OCI-LY3 (cell line): ENCODE results near the gene COBL.

Source experiments
- H2AFZ ChIP-seq: fragments of 200-600, 300-600 bp; shearing (Covaris generic); 2 replicates; pipeline ENCODE4 v1.6.0; 2014; ENCODE audit warnings: antibody characterized with exemption, low read depth, low read length
- H3K27ac ChIP-seq: fragments of 200-600, 300-600 bp; sonication (generic); 2 replicates; pipeline ENCODE4 v1.5.1; 2014; ENCODE audit warnings: mild to moderate bottlenecking, low read length, moderate library complexity, mixed read lengths
- H3K27me3 ChIP-seq: fragments of 200-600, 300-600 bp; sonication (generic); 2 replicates; pipeline ENCODE4 v1.6.1; 2014; ENCODE audit warnings: low read depth, low read length, mixed read lengths
- H3K36me3 ChIP-seq: fragments of 200-600, 300-600 bp; sonication (generic); replicated peaks from 2 replicates; pipeline ENCODE3; 2014; ENCODE audit warnings: low read depth, low read length, mixed read lengths
- H3K4me1 ChIP-seq: fragments of 300-600, 200-600 bp; sonication (generic); 2 replicates; pipeline ENCODE4 v1.6.1; 2014; ENCODE audit warnings: low read length, mixed read lengths
- H3K4me2 ChIP-seq: fragments of 200-600, 300-600 bp; sonication (generic); 2 replicates; pipeline ENCODE4 v1.6.1; 2014; ENCODE audit warnings: low read length, mixed read lengths
- H3K4me3 ChIP-seq: fragments of 300-600, 200-600 bp; sonication (generic); 2 replicates; pipeline ENCODE4 v1.5.1; 2014; ENCODE audit warnings: antibody characterized with exemption, mild to moderate bottlenecking, low read length, moderate library complexity
- H3K79me2 ChIP-seq: fragments of 300-600, 200-600 bp; shearing (Covaris generic); 2 replicates; pipeline ENCODE4 v1.6.1; 2014; ENCODE audit warnings: mild to moderate bottlenecking, low read length, mixed read lengths
- H3K9ac ChIP-seq: fragments of 300-600, 200-600 bp; shearing (Covaris generic); 2 replicates; pipeline ENCODE4 v1.6.0; 2014; ENCODE audit warnings: mild to moderate bottlenecking, low read length, moderate library complexity
- H3K9me3 ChIP-seq: fragments of 200-600, 300-600 bp; shearing (Covaris generic); 2 replicates; pipeline ENCODE4 v1.6.1; 2014; ENCODE audit warnings: low read length, mixed read lengths; ENCODE audit not compliant: insufficient read depth
- H4K20me1 ChIP-seq: fragments of 200-600, 300-600 bp; sonication (generic); 2 replicates; pipeline ENCODE4 v1.6.1; 2016; ENCODE audit warnings: low read length, mixed read lengths; ENCODE audit not compliant: insufficient read depth
- CTCF ChIP-seq: fragments of 200-600, 300-600 bp; sonication (generic); IDR thresholded peaks from 2 replicates; pipeline ENCODE4 v1.5.1; 2014; ENCODE audit warnings: antibody characterized with exemption, low read length, low read depth
- EZH2phosphoT487 ChIP-seq: fragments of 200-600 bp; shearing (Covaris generic); IDR thresholded peaks from 2 replicates; pipeline ENCODE4 v1.6.1; 2018; ENCODE audit warnings: antibody characterized with exemption, mixed run types, low read depth

Gene COBL

DNA sequence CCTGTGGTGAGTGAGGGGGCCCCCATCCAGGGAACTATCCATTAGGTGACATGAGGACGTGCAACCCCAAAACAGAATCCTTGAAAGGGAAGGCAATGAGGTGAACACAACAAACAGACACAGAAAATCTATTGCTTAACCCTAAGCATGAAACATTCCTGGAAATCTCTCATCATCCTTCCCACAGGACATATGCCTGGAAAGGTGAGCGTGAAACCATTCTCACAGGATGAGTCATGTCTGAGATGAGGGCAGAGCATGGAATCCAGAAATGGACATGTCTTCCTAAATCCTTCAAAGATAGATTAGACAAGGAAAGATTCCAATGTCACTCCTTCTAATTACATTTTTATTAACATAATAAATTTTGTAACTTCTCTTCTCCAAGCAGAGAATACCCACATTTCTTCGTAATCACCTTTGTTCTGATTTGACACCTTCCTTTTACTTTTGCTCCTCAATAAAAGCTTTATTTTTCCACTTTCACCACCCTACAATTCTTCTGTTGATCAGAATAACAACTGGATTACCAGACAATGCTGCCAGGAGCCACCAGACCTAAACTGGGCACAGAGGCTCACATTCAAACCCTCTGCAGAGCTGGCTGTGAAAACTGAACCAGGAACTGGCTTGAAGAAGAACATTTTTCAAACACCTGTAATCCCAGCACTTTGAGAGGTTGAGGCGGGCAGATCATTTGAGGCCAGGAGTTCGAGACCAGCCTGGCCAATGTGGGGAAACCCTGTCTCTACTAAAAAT is 67.2 kb downstream of the COBL start:
- Histone ChIP-seq H3K9me3 (no peaks in the 10 kb centered on the region), H3K27ac (no peak overlapping the region), H4K20me1 (no peaks in the 10 kb centered on the region), H3K27me3 (peaks cover 4% of the 10 kb centered on the region; the same call in 1 of the 2 replicates), H3K79me2 (no peaks in the 10 kb centered on the region), H3K4me2 (no peak overlapping the region), H3K4me1 (no peaks in the 10 kb centered on the region), H2AFZ (no peak overlapping the region), H3K36me3 (no peaks in the 10 kb centered on the region), H3K4me3 (no peak overlapping the region), H3K9ac (no peak overlapping the region)
- TF ChIP-seq CTCF (no peak), EZH2phosphoT487 (no peak)

DNA sequence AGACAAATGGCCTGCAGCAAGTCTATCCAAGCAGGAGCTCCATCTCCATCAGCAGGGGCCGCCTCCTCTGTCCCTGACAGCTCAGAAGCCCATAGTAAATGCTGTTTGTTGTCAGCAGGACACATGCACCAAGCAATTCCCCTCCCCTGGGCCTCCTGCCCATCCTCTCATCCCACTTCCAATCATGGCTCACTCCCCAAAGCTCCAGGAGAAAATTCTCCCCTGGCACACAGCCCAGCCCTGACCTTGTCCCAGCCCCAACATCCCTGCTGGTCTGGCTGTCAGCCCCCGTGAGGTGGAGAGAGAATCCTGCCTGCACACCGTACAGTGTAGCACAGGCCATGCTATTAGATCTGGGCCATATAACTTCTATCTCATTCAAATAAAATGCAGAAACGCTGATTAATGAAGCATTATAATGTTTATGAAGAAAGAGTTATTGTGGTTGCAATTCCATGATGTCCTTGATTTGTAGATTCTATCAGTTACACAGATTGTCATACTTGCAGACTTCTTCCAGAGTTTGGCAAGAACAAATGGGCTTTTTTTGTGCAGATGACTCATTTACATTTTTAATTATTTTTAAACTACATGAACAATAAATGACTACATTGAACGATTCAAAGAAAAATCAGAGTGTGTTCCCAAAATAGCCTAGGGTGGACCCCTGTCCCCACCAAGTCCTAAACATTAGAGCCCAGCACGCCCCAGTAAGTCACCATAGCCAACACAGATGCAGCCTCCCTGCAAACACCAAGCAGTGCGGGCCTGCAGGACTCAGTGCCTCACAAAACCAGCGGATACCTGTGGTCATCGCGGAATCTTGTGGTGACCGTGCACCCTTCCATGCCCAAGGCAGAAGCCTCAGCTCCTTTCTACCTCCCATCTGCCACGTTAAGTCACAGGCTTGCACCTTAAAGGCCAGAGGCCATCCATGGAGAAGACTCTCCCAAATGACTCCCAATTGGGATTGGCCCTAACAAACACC is 70.1 kb downstream of the COBL start:
- Histone ChIP-seq H4K20me1 (no peaks in the 10 kb centered on the region), H3K27me3 (peaks cover 4% of the 10 kb centered on the region; the same call in 1 of the 2 replicates), H2AFZ (no peak overlapping the region), H3K4me2 (no peak overlapping the region), H3K4me1 (no peaks in the 10 kb centered on the region), H3K27ac (no peak overlapping the region), H3K9me3 (no peaks in the 10 kb centered on the region), H3K4me3 (no peak overlapping the region), H3K9ac (no peak overlapping the region), H3K79me2 (no peaks in the 10 kb centered on the region), H3K36me3 (no peaks in the 10 kb centered on the region)
- no peak for TF ChIP-seq EZH2phosphoT487
- TF ChIP-seq CTCF: no peak

- Histone ChIP-seq H3K27me3 (peaks cover 4% of the 10 kb centered on the region; the same call in 1 of the 2 replicates), H3K9me3 (no peaks in the 10 kb centered on the region), H3K9ac (no peak overlapping the region), H3K4me2 (no peak overlapping the region), H3K79me2 (no peaks in the 10 kb centered on the region), H3K4me1 (no peaks in the 10 kb centered on the region), H3K4me3 (no peak overlapping the region), H3K27ac (no peak overlapping the region), H3K36me3 (no peaks in the 10 kb centered on the region), H4K20me1 (no peaks in the 10 kb centered on the region), H2AFZ (no peak overlapping the region)
- TF ChIP-seq EZH2phosphoT487 (no peak), CTCF (no peak)
These were observed 71.7 kb downstream of the COBL start for GRCh38 chr7:51244885-51245284.

- Histone ChIP-seq H3K79me2 (no peaks in the 10 kb centered on the region), H4K20me1 (no peaks in the 10 kb centered on the region), H3K4me2 (no peak overlapping the region), H3K9ac (no peak overlapping the region), H3K9me3 (no peaks in the 10 kb centered on the region), H3K4me1 (no peaks in the 10 kb centered on the region), H3K4me3 (no peak overlapping the region), H3K27me3 (peaks cover 2% of the 10 kb centered on the region; the same call in 1 of the 2 replicates), H3K27ac (no peak overlapping the region), H3K36me3 (no peaks in the 10 kb centered on the region), H2AFZ (no peak overlapping the region)
- TF ChIP-seq CTCF: no peak
- no peak for TF ChIP-seq EZH2phosphoT487
These were observed 72.6 kb downstream of the COBL start for GRCh38 chr7:51244053-51244452.
